ENCODE results near the gene ARID1B.

The ARID1B gene

GRCh38 chr6:157002774-157003173 lies 225.6 kb downstream of the ARID1B start:
- H3K9me3 ChIP-seq (replicated peaks in 1 of 2; ENCODE audit: control insufficient read depth in 2 of 2, insufficient read depth in 1 of 2, low read depth in 1 of 2, low read length in 2 of 2) = no peaks in the 10 kb centered on the region
- no peaks in the 10 kb centered on the region for H3K27me3 ChIP-seq (ENCODE audit: control insufficient read depth in 3 of 3, insufficient read depth in 3 of 3, low read depth in 1 of 3, low read length in 3 of 3)
- H2BK15ac ChIP-seq (ENCODE audit: low read length) = no peak overlapping the region
- H4K91ac ChIP-seq (ENCODE audit: low read depth, low read length, poor library complexity) = no peak overlapping the region
- no peak for DNase-seq (ENCODE audit: low spot score)
- no peaks in the 10 kb centered on the region for H3K36me3 ChIP-seq (replicated peaks in 1 of 2; ENCODE audit: control insufficient read depth in 2 of 2, insufficient read depth in 2 of 2, low read length in 2 of 2)
- no peaks in the 10 kb centered on the region for H3K79me1 ChIP-seq (ENCODE audit: low read depth, low read length)
- no peak overlapping the region for H2BK120ac ChIP-seq (ENCODE audit: low read depth, low read length)
- peaks cover 4 to 9% of the 10 kb centered on the region in 2 donors for H3K4me1 ChIP-seq (ENCODE audit: control insufficient read depth in 2 of 2, insufficient read depth in 1 of 2, low read depth in 1 of 2, low read length in 2 of 2)
- no peak overlapping the region for H3K4me2 ChIP-seq (ENCODE audit: insufficient read depth, low read length, poor library complexity, severe bottlenecking)
- no peak overlapping the region for H2BK5ac ChIP-seq (ENCODE audit: low read length)
- H3K14ac ChIP-seq (ENCODE audit: low read length) = no peak overlapping the region
- H2BK12ac ChIP-seq (ENCODE audit: low read length) = no peak overlapping the region
- no CpG with 5 or more reads among the region's 1 CpG for WGBS, 2 donors (ENCODE audit: extremely low coverage in 2 of 2, insufficient read length in 2 of 2, insufficient replicate concordance in 1 of 2)
- no peak overlapping the region for H3K27ac ChIP-seq (replicated peaks; ENCODE audit: low read length)
- no peak overlapping the region for H3K9ac ChIP-seq (ENCODE audit: low read depth, low read length, poor library complexity)
- H3K4ac ChIP-seq (ENCODE audit: low read length) = no peak overlapping the region
- H3K23ac ChIP-seq (ENCODE audit: low read depth, low read length, poor library complexity) = no peak overlapping the region
- H2AK5ac ChIP-seq (ENCODE audit: low read depth, low read length) = no peak overlapping the region
- H3K4me3 ChIP-seq (ENCODE audit: low read length in 2 of 2) = no peak overlapping the region
- no peak overlapping the region for H3K18ac ChIP-seq (ENCODE audit: low read length)
- H2AFZ ChIP-seq (ENCODE audit: low read length) = no peak overlapping the region
- no peak overlapping the region for H4K8ac ChIP-seq (ENCODE audit: low read depth, low read length)

- no peak overlapping the region for H4K91ac ChIP-seq (ENCODE audit: low read depth, low read length, poor library complexity)
- H3K9me3 ChIP-seq (replicated peaks in 1 of 2; ENCODE audit: control insufficient read depth in 2 of 2, insufficient read depth in 1 of 2, low read depth in 1 of 2, low read length in 2 of 2) = no peaks in the 10 kb centered on the region
- no peak overlapping the region for H3K9ac ChIP-seq (ENCODE audit: low read depth, low read length, poor library complexity)
These were observed 228.8 kb downstream of the ARID1B start for GRCh38 chr6:157005940-157006339.

GRCh38 chr6:157008568-157008967 lies 231.4 kb downstream of the ARID1B start:
- no peak overlapping the region for H4K8ac ChIP-seq (ENCODE audit: low read depth, low read length)
- no peak overlapping the region for H3K9ac ChIP-seq (ENCODE audit: low read depth, low read length, poor library complexity)
- no peak overlapping the region for H2AK5ac ChIP-seq (ENCODE audit: low read depth, low read length)
- DNase-seq (ENCODE audit: low spot score) = no peak
- no peak overlapping the region for H4K91ac ChIP-seq (ENCODE audit: low read depth, low read length, poor library complexity)
- no peaks in the 10 kb centered on the region for H3K27me3 ChIP-seq (ENCODE audit: control insufficient read depth in 3 of 3, insufficient read depth in 3 of 3, low read depth in 1 of 3, low read length in 3 of 3)
- H3K4me2 ChIP-seq (ENCODE audit: insufficient read depth, low read length, poor library complexity, severe bottlenecking) = no peak overlapping the region
- no peak overlapping the region for H3K14ac ChIP-seq (ENCODE audit: low read length)
- H3K4ac ChIP-seq (ENCODE audit: low read length) = no peak overlapping the region
- no peak overlapping the region for H2AFZ ChIP-seq (ENCODE audit: low read length)
- no peak overlapping the region for H3K4me3 ChIP-seq (ENCODE audit: low read length in 2 of 2)
- H3K18ac ChIP-seq (ENCODE audit: low read length) = no peak overlapping the region
- H3K4me1 ChIP-seq (ENCODE audit: control insufficient read depth in 2 of 2, insufficient read depth in 1 of 2, low read depth in 1 of 2, low read length in 2 of 2) = peaks cover 4 to 6% of the 10 kb centered on the region in 2 donors
- H2BK5ac ChIP-seq (ENCODE audit: low read length) = no peak overlapping the region
- WGBS, 2 donors (ENCODE audit: extremely low coverage in 2 of 2, insufficient read length in 2 of 2, insufficient replicate concordance in 1 of 2) = no CpG with 5 or more reads among the region's 7 CpGs
- no peak overlapping the region for H2BK12ac ChIP-seq (ENCODE audit: low read length)
- H2BK120ac ChIP-seq (ENCODE audit: low read depth, low read length) = no peak overlapping the region
- H3K27ac ChIP-seq (replicated peaks; ENCODE audit: low read length) = no peak overlapping the region
- H3K36me3 ChIP-seq (replicated peaks in 1 of 2; ENCODE audit: control insufficient read depth in 2 of 2, insufficient read depth in 2 of 2, low read length in 2 of 2) = no peaks in the 10 kb centered on the region
- no peaks in the 10 kb centered on the region for H3K79me1 ChIP-seq (ENCODE audit: low read depth, low read length)
- H3K9me3 ChIP-seq (replicated peaks in 1 of 2; ENCODE audit: control insufficient read depth in 2 of 2, insufficient read depth in 1 of 2, low read depth in 1 of 2, low read length in 2 of 2) = peaks cover 0 to 11% of the 10 kb centered on the region in 2 donors
- H2BK15ac ChIP-seq (ENCODE audit: low read length) = no peak overlapping the region
- no peak overlapping the region for H3K23ac ChIP-seq (ENCODE audit: low read depth, low read length, poor library complexity)

More at GRCh38 chr6:157005940-157006339, 228.8 kb downstream of the ARID1B start:
- Histone ChIP-seq H3K4me3 (ENCODE audit: low read length in 2 of 2) (no peak overlapping the region), H2BK12ac (ENCODE audit: low read length) (no peak overlapping the region), H3K23ac (ENCODE audit: low read depth, low read length, poor library complexity) (no peak overlapping the region), H2AFZ (ENCODE audit: low read length) (no peak overlapping the region), H2BK15ac (ENCODE audit: low read length) (no peak overlapping the region), H3K18ac (ENCODE audit: low read length) (no peak overlapping the region), H3K4me2 (ENCODE audit: insufficient read depth, low read length, poor library complexity, severe bottlenecking) (no peak overlapping the region), H4K8ac (ENCODE audit: low read depth, low read length) (no peak overlapping the region), H2AK5ac (ENCODE audit: low read depth, low read length) (no peak overlapping the region), H2BK5ac (ENCODE audit: low read length) (no peak overlapping the region), H3K14ac (ENCODE audit: low read length) (no peak overlapping the region), H3K27me3 (ENCODE audit: control insufficient read depth in 3 of 3, insufficient read depth in 3 of 3, low read depth in 1 of 3, low read length in 3 of 3) (no peaks in the 10 kb centered on the region), H3K79me1 (ENCODE audit: low read depth, low read length) (no peaks in the 10 kb centered on the region), H3K36me3 (replicated peaks in 1 of 2; ENCODE audit: control insufficient read depth in 2 of 2, insufficient read depth in 2 of 2, low read length in 2 of 2) (no peaks in the 10 kb centered on the region), H3K4ac (ENCODE audit: low read length) (no peak overlapping the region), H3K27ac (replicated peaks; ENCODE audit: low read length) (no peak overlapping the region), H3K4me1 (ENCODE audit: control insufficient read depth in 2 of 2, insufficient read depth in 1 of 2, low read depth in 1 of 2, low read length in 2 of 2) (no peaks in the 10 kb centered on the region), H2BK120ac (ENCODE audit: low read depth, low read length) (no peak overlapping the region)
- no CpG with 5 or more reads among the region's 2 CpGs for WGBS, 2 donors (ENCODE audit: extremely low coverage in 2 of 2, insufficient read length in 2 of 2, insufficient replicate concordance in 1 of 2)
- DNase-seq (ENCODE audit: low spot score) = no peak

DNA sequence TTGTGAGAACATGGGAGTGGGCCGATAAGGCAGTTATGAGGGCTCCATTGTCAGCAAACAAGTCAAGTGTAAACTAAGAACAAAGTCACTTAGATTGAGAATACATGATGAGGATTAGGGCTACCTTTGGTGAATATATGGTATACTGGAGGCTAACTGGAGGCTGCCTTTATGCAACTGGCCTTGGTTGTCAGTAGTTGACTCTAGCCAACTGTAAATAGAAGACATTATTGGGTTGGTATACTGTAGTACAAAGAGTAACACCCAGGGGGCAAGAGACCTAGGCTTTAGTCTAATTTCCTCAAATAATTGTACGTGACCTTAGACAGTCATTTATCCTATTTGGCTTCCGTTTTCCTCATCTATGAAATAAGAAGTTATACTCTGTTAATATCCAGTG lies 235.2 kb downstream of the ARID1B start:
- H2BK15ac ChIP-seq (ENCODE audit: low read length) = no peak overlapping the region
- no peak overlapping the region for H3K23ac ChIP-seq (ENCODE audit: low read depth, low read length, poor library complexity)
- H3K9me3 ChIP-seq (replicated peaks in 1 of 2; ENCODE audit: control insufficient read depth in 2 of 2, insufficient read depth in 1 of 2, low read depth in 1 of 2, low read length in 2 of 2) = peaks cover 0 to 11% of the 10 kb centered on the region in 2 donors
- H3K9ac ChIP-seq (ENCODE audit: low read depth, low read length, poor library complexity) = no peak overlapping the region
- no peak overlapping the region for H2AK5ac ChIP-seq (ENCODE audit: low read depth, low read length)
- peaks cover 11 to 15% of the 10 kb centered on the region in 2 donors for H3K4me1 ChIP-seq (ENCODE audit: control insufficient read depth in 2 of 2, insufficient read depth in 1 of 2, low read depth in 1 of 2, low read length in 2 of 2)
- peaks cover 2% of the 10 kb centered on the region for H3K79me1 ChIP-seq (ENCODE audit: low read depth, low read length)
- H3K4ac ChIP-seq (ENCODE audit: low read length) = no peak overlapping the region
- no CpG with 5 or more reads among the region's 3 CpGs for WGBS, 2 donors (ENCODE audit: extremely low coverage in 2 of 2, insufficient read length in 2 of 2, insufficient replicate concordance in 1 of 2)
- H4K8ac ChIP-seq (ENCODE audit: low read depth, low read length) = no peak overlapping the region
- no peak overlapping the region for H2BK120ac ChIP-seq (ENCODE audit: low read depth, low read length)
- DNase-seq (ENCODE audit: low spot score) = no peak
- H3K27ac ChIP-seq (replicated peaks; ENCODE audit: low read length) = no peak overlapping the region
- H3K18ac ChIP-seq (ENCODE audit: low read length) = no peak overlapping the region
- H3K27me3 ChIP-seq (ENCODE audit: control insufficient read depth in 3 of 3, insufficient read depth in 3 of 3, low read depth in 1 of 3, low read length in 3 of 3) = no peaks in the 10 kb centered on the region
- H3K4me3 ChIP-seq (ENCODE audit: low read length in 2 of 2) = no peak overlapping the region
- H2BK12ac ChIP-seq (ENCODE audit: low read length) = no peak overlapping the region
- H3K14ac ChIP-seq (ENCODE audit: low read length) = no peak overlapping the region
- H3K36me3 ChIP-seq (replicated peaks in 1 of 2; ENCODE audit: control insufficient read depth in 2 of 2, insufficient read depth in 2 of 2, low read length in 2 of 2) = no peaks in the 10 kb centered on the region
- no peak overlapping the region for H2BK5ac ChIP-seq (ENCODE audit: low read length)
- H4K91ac ChIP-seq (ENCODE audit: low read depth, low read length, poor library complexity) = no peak overlapping the region
- no peak overlapping the region for H3K4me2 ChIP-seq (ENCODE audit: insufficient read depth, low read length, poor library complexity, severe bottlenecking)
- no peak overlapping the region for H2AFZ ChIP-seq (ENCODE audit: low read length)
